Activated CD4-positive, alpha-beta memory T cell treated with anti-CD3 and anti-CD28 coated beads for 36 hours (primary cell): ENCODE results near the gene HOXB1. TPM values are rescaled to one million over a fixed set of nuclear protein-coding genes. Genes with fewer than 3 reads are reported as not detected.
A peak's percentile ranks its signal among the peaks of the same experiment; 100 is the strongest.

Source experiments
- CTCF ChIA-PET: fragments of 350-600 bp; sonication (Branson Sonifier 250); formaldehyde crosslinking; loops from one replicate; lab custom pipeline; 2021; ENCODE audit warnings: antibody characterized with exemption, inconsistent platforms; lab: Charles Lee
- POLR2A ChIA-PET: fragments of 350-600 bp; sonication (Branson Sonifier 250); formaldehyde crosslinking; loops from one replicate; lab custom pipeline; 2021; ENCODE audit warnings: antibody characterized with exemption; lab: Charles Lee
- DNase-seq: peaks from one replicate; pipeline ENCODE4 v3.0.0-alpha.2; 2020
- H3K27ac Mint-ChIP-seq: one replicate; pipeline ENCODE4 v1.8.0; 2021; ENCODE audit warnings: mixed read lengths
- H3K27me3 Mint-ChIP-seq: one replicate; pipeline ENCODE4 v1.8.0; 2021; ENCODE audit warnings: mixed read lengths
- H3K36me3 Mint-ChIP-seq: one replicate; pipeline ENCODE4 v1.8.0; 2021; ENCODE audit warnings: mixed read lengths
- H3K4me1 Mint-ChIP-seq: one replicate; pipeline ENCODE4 v1.8.0; 2021; ENCODE audit warnings: low read depth, mixed read lengths
- H3K4me3 Mint-ChIP-seq: one replicate; pipeline ENCODE4 v1.8.0; 2021; ENCODE audit warnings: mild to moderate bottlenecking, mixed read lengths
- H3K9me3 Mint-ChIP-seq: one replicate; pipeline ENCODE4 v1.8.0; 2021; ENCODE audit warnings: mixed read lengths
- intact Hi-C: fragments of 100-400 bp; cut with micrococcal nuclease; formaldehyde crosslinking; loops from one replicate; pipeline ENCODE4 v1.15.1; 2023
- total RNA-seq, 2 experiments: library from RNA; stranded (reverse); gene quantifications; one replicate each; pipeline ENCODE4 v1.2.3, GENCODE V29; 2021

The HOXB1 gene
- total RNA-seq, 2 experiments from 2014 or later: not detected

DNA sequence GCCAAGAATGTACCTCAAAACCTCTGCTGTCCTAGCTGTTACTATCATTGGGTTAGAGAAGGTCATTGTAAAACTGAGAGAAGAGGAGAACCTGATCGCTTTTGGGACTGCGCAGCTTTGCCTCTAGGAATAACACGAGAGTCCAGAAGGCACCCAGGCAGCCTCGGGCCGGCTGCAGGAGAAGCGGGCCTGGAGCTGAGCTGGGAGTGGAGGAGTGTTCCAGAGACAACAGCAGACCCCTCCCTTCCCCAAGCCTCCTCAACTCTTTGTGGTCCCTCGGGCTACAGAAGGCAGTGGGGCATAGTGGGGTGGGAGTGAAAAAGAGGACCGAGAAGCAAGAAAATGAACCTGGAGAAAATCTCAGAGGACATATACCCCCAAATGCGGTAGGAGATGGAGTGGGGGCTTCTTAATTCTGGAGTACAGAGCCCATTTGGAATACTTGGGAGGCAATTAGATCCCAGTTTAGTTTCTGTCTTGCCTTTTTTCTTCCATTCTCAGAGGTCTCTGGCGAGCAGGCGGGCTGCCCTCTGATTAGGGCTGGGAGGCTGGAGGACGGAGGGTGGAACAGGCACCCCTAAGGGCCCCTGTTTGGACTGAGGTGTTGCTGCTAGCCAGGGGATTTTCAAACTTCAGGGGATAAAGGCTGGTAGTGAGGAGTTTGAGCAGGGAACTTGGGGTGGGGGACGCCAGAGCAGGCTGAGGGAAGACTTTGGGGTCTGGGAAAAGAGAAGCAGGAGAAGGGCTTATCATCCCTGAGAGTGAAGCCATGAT, 27.4 kb upstream of the HOXB1 start:
- POLR2A ChIA-PET: no interaction called here
- intact Hi-C loops: no loop called here
- DNase-seq: no peak
- H3K9me3 Mint-ChIP-seq: no peaks in the 10 kb centered on the region
- peaks cover 6% of the 10 kb centered on the region for H3K4me1 Mint-ChIP-seq
- H3K27ac Mint-ChIP-seq: no peak overlapping the region
- peaks cover 6% of the 10 kb centered on the region for H3K27me3 Mint-ChIP-seq
- no peaks in the 10 kb centered on the region for H3K36me3 Mint-ChIP-seq
- H3K4me3 Mint-ChIP-seq: no peak overlapping the region
- CTCF ChIA-PET: interaction anchor here (0.9 kb wide), 1 partner anchor 78 kb away, joined by 3 read pairs; no protein-coding TSS in a partner anchor

DNA sequence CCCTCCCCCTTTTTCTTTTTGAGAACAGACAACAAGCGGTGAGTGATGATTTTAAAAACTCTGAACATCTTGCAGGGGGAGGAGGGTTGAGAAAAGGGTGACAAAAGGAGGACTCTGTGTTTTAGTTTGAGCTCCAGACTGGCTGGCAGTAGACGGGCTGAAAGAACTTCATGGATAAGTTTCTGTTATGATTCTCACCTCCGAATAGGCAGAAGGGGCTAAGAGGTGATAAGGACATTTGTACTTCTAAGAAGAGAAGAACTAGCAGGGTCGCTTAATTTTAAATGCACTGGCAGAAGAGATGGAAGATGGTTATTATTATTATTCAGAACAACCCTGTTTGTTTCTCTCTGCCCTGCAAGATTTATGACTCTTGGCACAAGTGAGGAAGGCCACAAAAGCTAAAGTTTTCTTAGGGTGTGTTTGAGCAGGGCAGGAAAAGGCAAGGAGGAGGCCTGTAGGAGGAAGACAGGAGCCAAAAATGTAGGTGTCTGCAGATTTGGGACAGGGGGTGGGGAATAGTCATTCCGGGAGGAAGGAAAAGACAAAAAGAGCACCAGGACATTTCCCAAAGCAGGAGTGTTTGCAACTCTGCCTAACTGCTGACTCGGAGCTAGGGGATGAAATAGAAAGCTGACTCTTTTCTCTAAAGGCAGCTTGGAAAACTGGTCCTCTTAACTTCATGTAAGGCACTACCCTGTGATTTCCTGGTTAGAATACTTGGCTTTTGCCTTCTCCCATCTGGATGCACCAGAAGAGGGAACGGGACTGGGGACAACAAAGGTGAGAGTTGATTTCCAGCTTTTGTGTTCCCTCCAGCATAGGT, 26.0 kb upstream of the HOXB1 start:
- H3K4me3 Mint-ChIP-seq: no peak overlapping the region
- H3K9me3 Mint-ChIP-seq: no peaks in the 10 kb centered on the region
- no peaks in the 10 kb centered on the region for H3K36me3 Mint-ChIP-seq
- no peak overlapping the region for H3K27ac Mint-ChIP-seq
- peaks cover 6% of the 10 kb centered on the region for H3K27me3 Mint-ChIP-seq
- ChIA-PET POLR2A (no interaction called here), CTCF (no interaction called here)
- intact Hi-C loops: no loop called here
- peaks cover 6% of the 10 kb centered on the region for H3K4me1 Mint-ChIP-seq
- no peak for DNase-seq

DNA sequence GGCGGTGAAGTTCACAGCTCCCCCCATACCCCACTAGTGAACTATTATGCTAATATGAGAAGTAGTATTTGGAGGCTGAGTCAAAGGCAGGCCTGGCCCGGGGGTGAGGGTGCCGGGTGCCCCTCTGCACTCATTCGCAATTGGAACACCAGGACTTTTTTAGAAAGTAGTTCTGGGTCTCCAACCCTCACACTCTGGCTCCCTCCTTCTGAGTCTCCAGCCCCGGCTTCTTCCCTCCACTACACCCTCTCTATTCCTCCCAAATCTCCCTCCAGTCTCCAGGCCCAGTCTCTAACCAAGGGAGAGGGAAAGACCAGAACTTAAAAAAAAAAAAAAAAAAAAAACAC, 25.4 kb upstream of the HOXB1 start:
- DNase-seq: no peak
- no peak overlapping the region for H3K27ac Mint-ChIP-seq
- CTCF ChIA-PET: no interaction called here
- H3K27me3 Mint-ChIP-seq: peaks cover 6% of the 10 kb centered on the region
- H3K4me3 Mint-ChIP-seq: no peak overlapping the region
- peaks cover 6% of the 10 kb centered on the region for H3K4me1 Mint-ChIP-seq
- no peaks in the 10 kb centered on the region for H3K36me3 Mint-ChIP-seq
- H3K9me3 Mint-ChIP-seq: no peaks in the 10 kb centered on the region
- POLR2A ChIA-PET: interaction anchor here (1.3 kb wide), 1 partner anchor 10 kb away, joined by 3 read pairs; no protein-coding TSS in a partner anchor
- intact Hi-C loops: no loop called here

DNA sequence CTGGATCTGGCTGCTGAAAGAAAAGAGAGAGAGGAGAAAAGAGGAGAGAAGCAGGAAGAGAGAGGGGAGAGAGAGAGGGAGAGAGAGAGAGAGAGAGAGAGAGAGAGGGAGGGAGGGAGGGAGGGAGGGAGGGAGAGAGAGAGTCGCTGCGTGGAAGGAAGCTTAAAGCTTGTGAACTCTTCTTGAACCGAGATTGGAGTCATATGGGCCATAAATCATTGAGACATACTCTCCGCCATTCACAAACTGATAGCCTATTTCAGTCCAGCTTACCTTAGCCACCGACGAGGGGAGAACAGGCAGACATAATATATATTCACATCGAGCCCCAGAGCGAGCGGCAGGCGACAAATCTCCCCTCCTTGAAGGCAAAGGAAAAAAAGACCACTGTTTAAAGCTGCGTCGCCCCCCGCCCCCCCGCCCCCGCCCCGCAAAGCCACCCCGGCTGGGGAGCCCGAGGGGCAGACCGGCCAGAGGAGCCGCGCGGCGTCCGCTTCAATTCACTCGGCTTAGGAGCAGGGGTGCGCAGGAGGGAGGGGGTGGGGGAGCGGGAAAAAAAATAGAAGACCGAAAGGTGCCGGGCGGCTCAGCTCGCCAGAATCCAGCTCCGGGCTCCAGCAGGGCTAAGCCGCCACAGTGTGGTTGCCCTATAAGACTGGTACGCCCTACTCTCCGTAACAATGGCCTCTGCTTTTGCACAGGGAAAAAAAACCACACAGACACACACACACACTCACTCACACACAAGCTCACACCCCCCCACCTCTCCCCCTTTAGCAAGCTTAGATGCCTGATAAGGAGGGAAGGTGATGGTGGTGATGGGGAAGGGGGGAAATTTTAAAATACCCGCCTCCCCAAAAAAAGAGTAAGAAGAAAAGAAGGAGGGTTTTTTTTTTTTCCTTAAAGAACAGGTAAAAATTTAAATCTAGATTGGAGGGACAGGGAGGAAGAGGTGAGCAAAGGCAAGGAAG, 24.7 kb upstream of the HOXB1 start:
- H3K4me3 Mint-ChIP-seq: peak overlapping the region; percentile 80
- intact Hi-C loops: no loop called here
- peak overlapping the region; percentile 60 for H3K27ac Mint-ChIP-seq
- H3K4me1 Mint-ChIP-seq: peaks cover 6% of the 10 kb centered on the region
- CTCF ChIA-PET: interaction anchor here (0.6 to 0.9 kb wide), 2 partner anchors 222 to 261 kb away, joined by 3 read pairs; no protein-coding TSS in a partner anchor
- POLR2A ChIA-PET: interaction anchor here (1.3 kb wide), 1 partner anchor 9 kb away, joined by 3 read pairs; no protein-coding TSS in a partner anchor
- no peaks in the 10 kb centered on the region for H3K36me3 Mint-ChIP-seq
- peaks cover 6% of the 10 kb centered on the region for H3K27me3 Mint-ChIP-seq
- DNase-seq: no peak
- H3K9me3 Mint-ChIP-seq: no peaks in the 10 kb centered on the region

DNA sequence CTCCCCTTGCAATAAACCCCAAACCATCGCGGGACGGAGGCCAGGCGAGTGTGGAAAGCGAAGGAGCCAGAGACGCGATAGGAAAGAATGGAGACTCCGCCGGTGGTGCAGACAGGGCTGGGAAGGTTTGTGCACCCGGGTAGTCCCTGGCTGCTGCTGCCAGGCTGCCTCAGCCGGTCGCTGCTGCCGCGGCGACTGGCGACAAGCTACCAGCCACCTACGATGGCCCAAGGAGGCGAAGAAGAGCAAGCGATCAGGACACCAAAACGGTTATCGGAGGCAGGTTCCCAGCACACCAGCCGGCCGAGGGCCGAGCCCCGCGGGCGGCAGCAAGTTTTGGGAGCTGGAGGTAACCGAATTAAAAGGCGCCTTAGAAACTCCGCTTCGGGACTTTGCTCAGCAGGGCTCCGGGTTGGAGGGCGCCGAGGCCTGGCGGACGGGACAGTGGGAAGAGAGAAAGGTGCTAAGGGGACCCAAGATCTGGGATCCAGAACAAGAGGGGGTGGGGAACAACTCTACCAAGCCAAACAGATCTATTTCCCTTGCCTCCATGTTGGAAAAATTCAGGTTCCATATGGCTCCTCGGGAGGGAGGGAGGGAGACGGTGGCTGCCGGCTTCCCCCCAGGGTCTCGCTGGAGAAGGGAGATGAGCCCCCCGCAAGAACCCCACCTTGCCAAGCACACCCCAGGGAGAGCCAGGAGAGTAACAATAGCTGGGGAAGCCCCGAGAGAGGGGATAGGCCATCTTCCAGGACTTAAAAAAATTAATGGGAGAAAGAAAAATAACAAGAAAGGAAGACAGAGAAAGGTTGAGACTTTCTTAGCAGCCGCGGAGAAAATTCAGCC, 23.8 kb upstream of the HOXB1 start:
- H3K27me3 Mint-ChIP-seq: peaks cover 6% of the 10 kb centered on the region
- intact Hi-C loops: no loop called here
- CTCF ChIA-PET: interaction anchor here (0.6 to 0.9 kb wide), 2 partner anchors 221 to 260 kb away, joined by 3 read pairs; no protein-coding TSS in a partner anchor
- H3K9me3 Mint-ChIP-seq: no peaks in the 10 kb centered on the region
- peak overlapping the region; percentile 80 for H3K4me3 Mint-ChIP-seq
- H3K36me3 Mint-ChIP-seq: no peaks in the 10 kb centered on the region
- DNase-seq: no peak
- POLR2A ChIA-PET: interaction anchor here (1.3 kb wide), 1 partner anchor 8 kb away, joined by 3 read pairs; no protein-coding TSS in a partner anchor
- no peak overlapping the region for H3K27ac Mint-ChIP-seq
- H3K4me1 Mint-ChIP-seq: peaks cover 6% of the 10 kb centered on the region

DNA sequence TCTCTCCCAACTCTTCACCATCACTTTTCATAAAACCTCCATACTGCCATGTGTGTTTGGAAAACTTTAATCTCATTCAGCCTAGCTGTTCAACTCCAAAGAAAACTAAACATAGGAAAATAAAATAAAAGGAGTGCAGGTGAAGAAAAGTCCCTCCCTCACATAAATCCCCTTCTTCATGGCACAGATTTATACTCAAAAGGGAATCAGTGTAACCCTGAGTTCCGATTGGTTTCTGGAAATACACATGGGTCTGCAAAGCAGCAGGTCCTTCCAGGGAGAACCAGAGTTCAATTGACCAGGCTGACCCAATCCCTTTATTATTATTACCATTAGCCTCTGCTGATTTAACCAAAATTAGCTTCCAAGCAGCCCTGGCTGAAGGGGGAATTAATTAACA, 23.0 kb upstream of the HOXB1 start:
- no peaks in the 10 kb centered on the region for H3K9me3 Mint-ChIP-seq
- peaks cover 6% of the 10 kb centered on the region for H3K27me3 Mint-ChIP-seq
- peaks cover 7% of the 10 kb centered on the region for H3K4me1 Mint-ChIP-seq
- no peak overlapping the region for H3K27ac Mint-ChIP-seq
- intact Hi-C loops: no loop called here
- POLR2A ChIA-PET: no interaction called here
- H3K4me3 Mint-ChIP-seq: no peak overlapping the region
- CTCF ChIA-PET: no interaction called here
- no peak for DNase-seq
- H3K36me3 Mint-ChIP-seq: no peaks in the 10 kb centered on the region

DNA sequence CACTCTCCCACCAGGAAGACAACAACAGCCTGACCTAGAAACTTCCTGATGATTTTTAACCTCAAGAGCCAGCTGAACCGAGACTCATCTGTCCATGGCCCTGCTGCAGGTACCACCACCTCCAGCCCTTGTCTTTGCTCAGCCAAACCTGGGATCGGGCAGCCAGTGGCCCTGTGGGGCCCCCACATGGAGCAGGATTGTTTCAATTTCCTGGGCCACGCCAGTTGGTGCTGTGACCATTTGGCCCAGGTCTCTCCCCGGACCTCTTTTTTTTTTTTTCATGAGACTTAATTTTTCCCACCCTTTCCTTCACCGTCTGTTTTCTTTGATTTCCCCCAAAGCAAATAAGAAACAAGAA, 22.4 kb upstream of the HOXB1 start:
- Mint-ChIP-seq H3K9me3 (no peaks in the 10 kb centered on the region), H3K36me3 (no peaks in the 10 kb centered on the region), H3K27me3 (peaks cover 6% of the 10 kb centered on the region), H3K4me3 (no peak overlapping the region), H3K4me1 (peaks cover 10% of the 10 kb centered on the region), H3K27ac (no peak overlapping the region)
- ChIA-PET POLR2A (no interaction called here), CTCF (no interaction called here)
- DNase-seq: no peak
- intact Hi-C loops: no loop called here

DNA sequence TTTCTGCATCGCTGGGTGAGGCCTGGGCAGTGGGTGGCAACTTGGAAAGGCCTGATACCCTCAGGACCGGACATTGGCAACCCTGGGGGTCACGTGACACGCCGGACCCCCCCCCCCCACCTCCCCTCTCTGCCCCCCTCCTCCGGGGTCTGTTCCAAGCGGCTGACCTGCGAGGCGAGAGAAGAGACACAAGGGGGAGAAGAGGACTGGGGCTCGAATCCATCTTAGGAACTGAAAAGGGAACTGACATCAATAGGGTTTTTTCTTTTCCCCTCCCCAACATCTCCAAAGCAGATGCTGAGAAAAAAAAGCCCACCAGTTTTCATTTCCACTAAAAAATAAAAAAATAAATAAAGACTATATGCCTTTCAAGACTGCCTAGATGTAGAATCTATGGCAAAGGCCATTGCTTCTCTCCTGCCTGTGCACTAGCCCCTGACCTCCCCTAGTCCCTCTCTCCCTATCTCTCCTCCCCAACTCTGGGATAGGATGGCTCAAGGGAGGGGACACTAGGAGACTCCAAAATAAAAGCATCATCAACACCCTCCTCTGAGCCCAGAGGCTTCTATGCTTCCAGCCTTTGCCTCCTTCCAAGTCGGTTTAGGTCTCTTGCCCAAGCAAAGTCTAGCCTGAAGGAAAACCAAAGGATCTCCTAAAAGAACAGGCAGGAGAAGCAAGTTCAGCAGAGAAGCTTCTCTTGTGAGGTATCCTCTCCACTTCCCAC, 21.8 kb upstream of the HOXB1 start:
- CTCF ChIA-PET: no interaction called here
- DNase-seq: no peak
- H3K4me3 Mint-ChIP-seq: no peak overlapping the region
- H3K27me3 Mint-ChIP-seq: peaks cover 6% of the 10 kb centered on the region
- H3K9me3 Mint-ChIP-seq: no peaks in the 10 kb centered on the region
- peaks cover 13% of the 10 kb centered on the region for H3K4me1 Mint-ChIP-seq
- H3K27ac Mint-ChIP-seq: no peak overlapping the region
- intact Hi-C loops: no loop called here
- H3K36me3 Mint-ChIP-seq: no peaks in the 10 kb centered on the region
- POLR2A ChIA-PET: no interaction called here

DNA sequence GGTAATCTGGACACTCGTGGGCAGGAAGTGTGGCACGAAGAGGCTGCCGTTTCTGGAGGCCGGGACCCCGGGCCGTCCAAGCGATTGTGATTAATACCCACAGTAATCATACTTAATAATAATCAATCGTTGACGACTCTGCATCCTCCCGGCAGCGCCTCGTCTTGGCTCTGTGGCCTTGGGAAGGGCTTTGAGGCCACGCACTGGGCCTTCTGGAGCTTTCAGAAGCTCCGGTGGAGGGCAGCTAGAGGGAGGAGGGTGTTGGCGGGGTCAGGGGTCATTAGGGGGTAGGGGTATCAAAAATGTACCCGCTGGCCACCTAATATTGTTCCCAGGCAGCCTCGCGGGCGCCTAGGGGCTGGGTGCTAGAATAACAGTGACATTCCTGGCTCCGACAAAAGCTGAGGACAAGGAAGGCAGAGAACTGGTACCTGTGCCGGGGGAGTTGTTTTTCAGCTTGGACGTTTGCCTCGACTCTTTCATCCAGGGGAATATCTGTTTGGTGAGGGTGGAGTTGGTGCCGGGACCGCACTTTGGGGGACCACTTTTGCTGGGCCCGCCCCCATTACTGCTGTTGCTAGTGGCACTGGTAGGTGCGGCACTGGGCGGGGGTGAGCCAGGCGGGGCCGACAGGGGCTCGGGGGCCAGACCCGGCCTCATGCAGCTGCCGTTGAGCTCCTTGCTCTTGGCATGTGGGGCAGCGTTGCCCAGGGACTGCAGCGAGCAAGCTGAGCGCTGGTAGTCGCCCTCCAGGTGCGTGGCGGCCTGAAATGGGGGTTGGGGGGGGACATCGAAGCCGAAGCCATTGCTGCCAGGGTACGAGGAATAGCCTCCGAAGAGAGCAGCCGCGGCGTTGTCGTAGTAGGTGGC, 21.0 kb upstream of the HOXB1 start:
- intact Hi-C loops: no loop called here
- DNase-seq: no peak

DNA sequence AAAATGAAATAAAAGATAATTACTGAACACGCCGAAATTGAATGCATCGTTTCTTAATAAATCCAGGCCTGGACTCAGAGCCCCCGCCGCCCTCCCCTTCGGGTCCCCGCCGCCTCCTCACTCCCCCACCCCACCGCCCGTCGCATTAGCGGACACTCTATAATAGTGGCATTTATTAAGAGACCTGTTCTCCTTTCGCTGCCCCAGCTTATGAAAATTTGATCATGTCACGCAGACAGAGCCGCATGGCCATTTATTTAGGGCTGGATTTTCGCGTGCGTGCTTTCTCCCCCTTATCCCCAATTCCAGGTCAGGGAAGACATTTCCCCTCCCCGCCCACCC, 20.4 kb upstream of the HOXB1 start:
- CTCF ChIA-PET: no interaction called here
- POLR2A ChIA-PET: interaction anchor here (1.2 kb wide), 1 partner anchor 10 kb away, joined by 3 read pairs; no protein-coding TSS in a partner anchor
- no peak overlapping the region for H3K4me3 Mint-ChIP-seq
- no peak for DNase-seq
- no peaks in the 10 kb centered on the region for H3K9me3 Mint-ChIP-seq
- peaks cover 5% of the 10 kb centered on the region for H3K27me3 Mint-ChIP-seq
- H3K4me1 Mint-ChIP-seq: peaks cover 24% of the 10 kb centered on the region
- no peaks in the 10 kb centered on the region for H3K36me3 Mint-ChIP-seq
- intact Hi-C loops: no loop called here
- no peak overlapping the region for H3K27ac Mint-ChIP-seq

More for the DNA sequence above, 21.0 kb upstream of the HOXB1 start:
- no peak overlapping the region for H3K4me3 Mint-ChIP-seq
- peaks cover 18% of the 10 kb centered on the region for H3K4me1 Mint-ChIP-seq
- ChIA-PET POLR2A (interaction anchor here (0.6 to 1.2 kb wide), 2 partner anchors 9 to 13 kb away, joined by 3 read pairs; no protein-coding TSS in a partner anchor), CTCF (no interaction called here)
- H3K9me3 Mint-ChIP-seq: no peaks in the 10 kb centered on the region
- H3K27ac Mint-ChIP-seq: no peak overlapping the region
- H3K27me3 Mint-ChIP-seq: peaks cover 6% of the 10 kb centered on the region
- H3K36me3 Mint-ChIP-seq: no peaks in the 10 kb centered on the region
